Endothelial cell of umbilical vein (primary cell): Measurements from ENCODE around the gene CLIP2. TPM values are rescaled to one million over a fixed set of nuclear protein-coding genes. Genes with fewer than 3 reads are reported as not detected.

Experiments used
- BruUV-seq: library from RNA; stranded (reverse); fragments of 400-500 nt; replicated peaks from 2 replicates; lab custom pipeline; 2021; lab: Mats Ljungman, UMichigan
- CTCF ChIA-PET: fragments of 300-600, 350-600 bp; sonication (Branson Sonifier 250); formaldehyde crosslinking; loops from one replicate; lab custom pipeline; 2021; ENCODE audit warnings: antibody characterized with exemption, inconsistent platforms; lab: Charles Lee
- POLR2A ChIA-PET: fragments of 300-600, 350-600 bp; sonication (Branson Sonifier 250); formaldehyde crosslinking; loops from one replicate; lab custom pipeline; 2021; ENCODE audit warnings: antibody characterized with exemption, inconsistent platforms; lab: Charles Lee
- DNase-seq: peaks from one replicate; pipeline ENCODE4 v3.0.0-alpha.2; 2011; ENCODE audit warnings: low read depth, low spot score
- FAIRE-seq: peaks from 2 replicates; lab custom pipeline; 2011; peaks lifted over from hg19 to GRCh38; lab: Jason Lieb, UNC
- H2AFZ ChIP-seq: 2 replicates; pipeline ENCODE4 v1.6.0; 2012; ENCODE audit warnings: low read depth, low read length, control low read depth, inconsistent platforms
- H3K27ac ChIP-seq: 2 replicates; pipeline ENCODE4 v1.5.1; 2011; ENCODE audit warnings: low read depth, mild to moderate bottlenecking, control low read depth, low read length, moderate library complexity; ENCODE audit not compliant: insufficient read depth
- H3K27me3 ChIP-seq, 2 experiments: 2 replicates each; pipeline versions ENCODE4 v1.6.0 to v1.6.1; 2011; ENCODE audit warnings: low read length in 2 of 2, mixed read lengths in 1 of 2; ENCODE audit not compliant: control insufficient read depth in 2 of 2, insufficient read depth in 2 of 2
- H3K36me3 ChIP-seq, 2 experiments: 2 replicates in 1 of 2; 3 replicates in 1 of 2; pipeline ENCODE4 v1.5.1; 2011; ENCODE audit warnings: low read length in 2 of 2, mild to moderate bottlenecking in 1 of 2, moderate library complexity in 1 of 2; ENCODE audit not compliant: control insufficient read depth in 2 of 2, insufficient read depth in 2 of 2; ENCODE audit errors: extremely low read depth in 1 of 2
- H3K4me1 ChIP-seq: 3 replicates; pipeline ENCODE4 v1.5.1; 2011; ENCODE audit warnings: mild to moderate bottlenecking, low read length; ENCODE audit not compliant: control insufficient read depth, insufficient read depth; ENCODE audit errors: extremely low read depth
- H3K4me2 ChIP-seq: 2 replicates; pipeline ENCODE4 v1.6.1; 2011; ENCODE audit warnings: low read length, control low read depth, mixed read lengths; ENCODE audit not compliant: insufficient read depth
- H3K4me3 ChIP-seq, 3 experiments: fragments of 200-600 bp in 1 of 3; sonication (generic), shearing (Covaris generic) in 1 of 3; replicated peaks in 1 of 3; 2 replicates each; pipeline ENCODE4 v1.5.1; 2011 to 2016; ENCODE audit warnings: control low read depth in 3 of 3, low read length in 3 of 3, mild to moderate bottlenecking in 2 of 3, inconsistent platforms in 1 of 3, low read depth in 1 of 3, moderate library complexity in 1 of 3; ENCODE audit not compliant: insufficient read depth in 1 of 3
- H3K79me2 ChIP-seq: 2 replicates; pipeline ENCODE4 v1.6.0; 2012; ENCODE audit warnings: low read length, inconsistent platforms; ENCODE audit not compliant: control insufficient read depth, insufficient read depth
- H3K9ac ChIP-seq: replicated peaks from 2 replicates; pipeline ENCODE3; 2011; ENCODE audit warnings: low read length, control low read depth; ENCODE audit not compliant: insufficient read depth; ENCODE audit errors: extremely low read depth
- H3K9me1 ChIP-seq: replicated peaks from 3 replicates; pipeline ENCODE4 v1.6.0; 2011; ENCODE audit warnings: mild to moderate bottlenecking, low read length; ENCODE audit not compliant: control insufficient read depth, insufficient read depth; ENCODE audit errors: extremely low read depth
- H3K9me3 ChIP-seq: replicated peaks from 2 replicates; pipeline ENCODE4 v1.5.1; 2012; ENCODE audit warnings: low read length, inconsistent platforms; ENCODE audit not compliant: control insufficient read depth, insufficient read depth
- H4K20me1 ChIP-seq: replicated peaks from 2 replicates; pipeline ENCODE3; 2011; ENCODE audit warnings: mild to moderate bottlenecking, low read length; ENCODE audit not compliant: control insufficient read depth, insufficient read depth; ENCODE audit errors: extremely low read depth
- CTCF ChIP-seq, 2 donors: IDR thresholded peaks; 1 replicate in 1 of 2; 2 replicates in 1 of 2; pipeline ENCODE4 v1.5.1; 2011; ENCODE audit warnings: low read length in 2 of 2, mild to moderate bottlenecking in 2 of 2, moderate library complexity in 2 of 2, control low read depth in 1 of 2, inconsistent platforms in 1 of 2, low read depth in 1 of 2; ENCODE audit not compliant: insufficient read depth in 1 of 2; ENCODE audit errors: extremely low read depth in 1 of 2
- EZH2 ChIP-seq: IDR thresholded peaks from 2 replicates; pipeline ENCODE4 v1.6.1; 2012; ENCODE audit warnings: borderline replicate concordance, low read depth, mild to moderate bottlenecking, moderate library complexity, low read length, inconsistent platforms; ENCODE audit not compliant: severe bottlenecking
- FOS ChIP-seq: IDR thresholded peaks from 2 replicates; pipeline ENCODE4 v1.6.1; 2011; ENCODE audit warnings: mild to moderate bottlenecking, low read length, moderate library complexity, borderline replicate concordance; ENCODE audit not compliant: insufficient read depth
- GATA2 ChIP-seq: IDR thresholded peaks from 2 replicates; pipeline ENCODE4 v1.7.0; 2011; ENCODE audit warnings: low read depth, mild to moderate bottlenecking, moderate library complexity, mixed read lengths, low read length; ENCODE audit not compliant: insufficient read length, insufficient read depth
- JUN ChIP-seq: IDR thresholded peaks from 2 replicates; pipeline ENCODE4 v1.6.1; 2011; ENCODE audit warnings: borderline replicate concordance, low read depth; ENCODE audit not compliant: insufficient read length, insufficient read depth
- MAX ChIP-seq: IDR thresholded peaks from 2 replicates; pipeline ENCODE4 v1.6.1; 2011; ENCODE audit not compliant: insufficient read depth, insufficient read length
- MYC ChIP-seq: IDR thresholded peaks from one replicate; pipeline ENCODE4 v1.6.1; 2011; ENCODE audit warnings: mild to moderate bottlenecking, low read depth, low read length
- POLR2A ChIP-seq: IDR thresholded peaks from 2 replicates; pipeline ENCODE4 v1.6.1; 2012; ENCODE audit warnings: low read depth, mild to moderate bottlenecking, control low read depth, low read length
- POLR2AphosphoS5 ChIP-seq: IDR thresholded peaks from 2 replicates; pipeline ENCODE4 v1.6.1; 2012; ENCODE audit warnings: low read depth, mild to moderate bottlenecking, control low read depth, low read length, moderate library complexity; ENCODE audit not compliant: insufficient read depth
- dilution Hi-C: fragments of 300-500 bp; cut with MboI; formaldehyde crosslinking; loops from one replicate; pipeline ENCODE4 v1.15.0; 2019; ENCODE audit warnings: low sequenced_read_pairs; ENCODE audit not compliant: extremely low pct_ligation_motif_present
- intact Hi-C: fragments of 100-400 bp; cut with micrococcal nuclease; formaldehyde crosslinking; loops from one replicate; pipeline ENCODE4 v1.10.0; 2022
- polyA plus RNA-seq, 4 experiments: library from polyadenylated mRNA; depleted of rRNA in 3 of 4; stranded (reverse) in 3 of 4; unstranded in 1 of 4; fragments of >200 nt; gene quantifications; 2 replicates each; pipeline versions ENCODE4 v1.2.1 to v1.2.3, GENCODE V29; 2011 to 2012; ENCODE audit warnings: missing spikeins in 1 of 4
- total RNA-seq: library from RNA; stranded (reverse); gene quantifications from 2 replicates; pipeline ENCODE4 v1.2.3, GENCODE V29; 2021

CLIP2 gene
- total and polyA plus RNA-seq, 2 donors (not counting 3 experiments of a cell fraction or from before 2014, with no cell fraction given), result 8.3 to 37.1 TPM

GRCh38 chr7:74395745-74396311 lies 106.6 kb downstream of the CLIP2 start:
- no peak overlapping the region for H3K27ac ChIP-seq
- H3K9me3 ChIP-seq, result no peaks in the 10 kb centered on the region
- no peaks in the 10 kb centered on the region for H3K9me1 ChIP-seq
- no peak overlapping the region for H3K4me2 ChIP-seq
- H2AFZ ChIP-seq, result no peak overlapping the region
- no peaks in the 10 kb centered on the region for H4K20me1 ChIP-seq
- ChIA-PET POLR2A (no interaction called here), CTCF (interaction anchor here (5.5 kb wide), 1 partner anchor 189 kb away, joined by 83 read pairs; no protein-coding TSS in a partner anchor)
- intact Hi-C loops (no loop called here), dilution Hi-C loops (no loop called here)
- DNase-seq (no peak), FAIRE-seq (no peak)
- peaks cover 0 to 22% of the 10 kb centered on the region in 2 experiments for H3K36me3 ChIP-seq
- no peak overlapping the region for H3K9ac ChIP-seq
- no TSS peak for BruUV-seq
- no peaks in the 10 kb centered on the region for H3K79me2 ChIP-seq
- no peak overlapping the region for H3K4me3 ChIP-seq
- no peak for TF ChIP-seq GATA2
- TF ChIP-seq EZH2, result no peak
- TF ChIP-seq FOS, result no peak
- TF ChIP-seq POLR2AphosphoS5, result no peak
- TF ChIP-seq JUN, result no peak
- TF ChIP-seq MYC, result no peak
- TF ChIP-seq CTCF (IDR thresholded peaks at IDR 0.05; ENCODE audit: extremely low read depth in 1 of 2, insufficient read depth in 1 of 2, low read depth in 1 of 2, low read length in 2 of 2), result no peak
- no peak for TF ChIP-seq POLR2A
- TF ChIP-seq MAX, result no peak
- H3K27me3 ChIP-seq, result no peaks in the 10 kb centered on the region
- peaks cover 7% of the 10 kb centered on the region for H3K4me1 ChIP-seq
